Measurements from ENCODE around the gene ROBO2. TPM values are rescaled to one million over a fixed set of nuclear protein-coding genes. Genes with fewer than 3 reads are reported as not detected.

Gene ROBO2
- total RNA-seq, 2 donors from 2014 or later = 1.4 to 3.4 TPM

GRCh38 chr3:77514766-77515165 lies 474.9 kb downstream of the ROBO2 start:
- DNase-seq (ENCODE audit: low spot score) = no peak
- intact Hi-C loops (cut with DNase I) = no loop called here

DNA sequence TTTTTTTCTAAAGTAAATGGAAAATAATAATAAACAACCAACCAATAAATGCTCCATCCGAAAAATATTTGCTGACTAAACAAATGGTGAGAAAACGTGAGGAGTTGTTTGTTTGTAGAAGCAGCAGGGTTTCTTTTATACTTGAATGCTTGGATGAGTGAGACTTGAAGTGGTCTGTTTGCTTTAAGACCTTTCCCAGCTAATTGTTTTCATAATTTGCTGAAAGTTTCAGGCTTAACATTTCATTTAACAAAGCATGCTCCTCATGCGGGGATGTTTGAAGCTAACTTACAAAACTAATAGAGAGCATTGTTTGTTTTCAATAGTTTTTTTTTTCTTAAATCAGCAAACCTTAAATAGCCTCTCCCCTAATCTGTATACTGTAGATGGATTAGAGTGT lies 484.6 kb downstream of the ROBO2 start:
- no peak for DNase-seq (ENCODE audit: low spot score)
- intact Hi-C loops (cut with DNase I) = no loop called here

DNA sequence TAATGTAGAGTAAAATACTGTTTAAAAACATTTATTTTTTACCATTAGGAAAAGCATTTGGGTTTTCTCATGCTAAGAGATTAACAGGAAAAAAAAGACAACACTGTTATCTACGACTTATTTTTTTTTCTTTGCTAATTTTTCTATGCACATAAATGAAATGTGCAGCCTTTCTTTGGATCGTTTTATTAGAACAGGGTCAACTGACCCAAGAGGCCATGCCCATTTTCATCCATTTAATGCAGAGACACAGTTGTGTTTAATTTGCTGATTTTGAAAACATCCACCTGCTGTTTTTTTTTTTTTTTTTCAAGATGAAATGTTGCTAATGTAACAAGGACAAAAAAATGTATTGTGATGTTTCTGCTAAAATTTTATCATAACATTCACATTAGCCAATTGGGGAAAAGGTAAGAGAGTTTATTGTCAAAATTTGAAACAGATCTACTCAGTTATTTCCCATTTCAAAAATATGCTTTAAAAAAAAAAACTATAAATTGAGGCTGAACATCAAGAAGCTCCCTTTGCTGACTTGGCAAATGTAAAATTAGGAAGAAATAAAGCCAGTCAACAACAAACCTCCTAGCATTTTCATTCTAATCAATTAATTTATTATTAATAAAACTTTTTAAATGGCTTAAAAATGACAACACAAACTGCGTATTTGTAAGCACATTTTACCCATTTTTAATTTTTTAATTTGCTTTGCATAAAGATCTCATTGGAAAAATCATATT lies 485.2 kb downstream of the ROBO2 start:
- intact Hi-C loops (cut with DNase I) = no loop called here
- DNase-seq (ENCODE audit: low spot score) = no peak

DNA sequence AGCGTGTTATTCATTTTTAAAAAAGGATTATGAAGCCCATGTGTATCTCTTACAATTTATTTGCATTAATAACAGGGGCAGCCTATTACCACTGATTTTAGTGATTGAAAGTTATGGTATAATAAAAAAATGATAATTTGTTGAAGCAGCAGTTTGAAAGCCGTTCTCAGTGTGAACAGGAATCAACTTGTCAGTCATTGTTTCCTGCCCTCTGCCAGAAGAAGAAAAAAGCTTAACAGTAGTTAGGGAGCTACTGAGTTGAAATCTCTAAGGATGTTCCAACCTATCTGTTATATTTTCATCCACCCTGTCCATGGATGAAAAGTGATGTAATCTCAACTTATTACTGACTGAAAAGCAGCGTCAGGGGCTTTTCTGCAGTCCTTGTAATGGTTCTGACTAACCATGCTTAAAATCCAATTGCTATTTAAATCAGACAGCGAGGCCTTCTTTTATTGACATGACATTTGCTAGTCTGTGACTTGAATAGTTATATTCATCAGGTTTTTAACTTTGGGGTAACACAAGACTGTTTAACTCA lies 486.7 kb downstream of the ROBO2 start:
- intact Hi-C loops (cut with DNase I) = no loop called here
- no peak for DNase-seq (ENCODE audit: low spot score)

DNA sequence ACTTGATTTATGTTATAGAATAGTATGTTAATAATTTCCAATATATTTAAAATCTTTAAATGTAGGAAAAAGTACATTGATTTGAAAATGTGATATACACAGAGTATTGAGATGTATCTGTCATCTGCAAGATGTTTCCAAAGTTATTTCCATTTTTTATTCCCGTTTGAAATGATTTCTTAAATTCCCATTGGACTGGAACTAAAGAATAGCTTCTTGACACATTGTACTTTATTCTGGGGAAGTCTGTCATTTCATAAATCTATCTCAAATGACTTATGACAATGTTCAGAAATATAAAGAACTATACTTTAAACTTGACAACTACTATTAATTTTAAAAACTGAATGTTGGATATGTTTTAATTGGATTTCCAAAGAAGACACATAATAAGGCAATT lies 489.6 kb downstream of the ROBO2 start:
- intact Hi-C loops (cut with DNase I) = no loop called here
- DNase-seq (ENCODE audit: low spot score) = no peak

DNA sequence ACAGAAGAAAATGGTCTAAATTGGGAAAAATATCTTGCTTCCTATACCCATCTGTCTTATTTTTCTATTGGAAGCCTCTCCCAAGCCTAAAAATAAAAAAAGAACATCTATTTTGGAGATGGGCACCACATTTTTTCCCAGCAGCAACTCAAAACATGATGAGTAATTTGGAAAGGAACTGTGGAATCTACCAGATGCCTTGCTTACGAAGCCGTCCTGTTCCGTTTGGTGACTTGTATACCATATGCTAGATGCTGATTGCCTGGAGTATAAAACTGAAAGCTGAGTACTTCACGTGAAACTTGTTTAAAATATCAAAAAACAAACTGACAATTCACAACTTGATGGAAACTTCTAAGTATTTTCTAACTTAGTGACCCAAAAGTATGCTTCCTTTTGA lies 491.0 kb downstream of the ROBO2 start:
- DNase-seq (ENCODE audit: low spot score) = no peak

GRCh38 chr3:77535116-77535515 lies 495.2 kb downstream of the ROBO2 start:
- DNase-seq (ENCODE audit: low spot score) = no peak
- intact Hi-C loops (cut with DNase I) = no loop called here

More for the DNA sequence above, 491.0 kb downstream of the ROBO2 start:
- intact Hi-C loops (cut with DNase I) = no loop called here

DNA sequence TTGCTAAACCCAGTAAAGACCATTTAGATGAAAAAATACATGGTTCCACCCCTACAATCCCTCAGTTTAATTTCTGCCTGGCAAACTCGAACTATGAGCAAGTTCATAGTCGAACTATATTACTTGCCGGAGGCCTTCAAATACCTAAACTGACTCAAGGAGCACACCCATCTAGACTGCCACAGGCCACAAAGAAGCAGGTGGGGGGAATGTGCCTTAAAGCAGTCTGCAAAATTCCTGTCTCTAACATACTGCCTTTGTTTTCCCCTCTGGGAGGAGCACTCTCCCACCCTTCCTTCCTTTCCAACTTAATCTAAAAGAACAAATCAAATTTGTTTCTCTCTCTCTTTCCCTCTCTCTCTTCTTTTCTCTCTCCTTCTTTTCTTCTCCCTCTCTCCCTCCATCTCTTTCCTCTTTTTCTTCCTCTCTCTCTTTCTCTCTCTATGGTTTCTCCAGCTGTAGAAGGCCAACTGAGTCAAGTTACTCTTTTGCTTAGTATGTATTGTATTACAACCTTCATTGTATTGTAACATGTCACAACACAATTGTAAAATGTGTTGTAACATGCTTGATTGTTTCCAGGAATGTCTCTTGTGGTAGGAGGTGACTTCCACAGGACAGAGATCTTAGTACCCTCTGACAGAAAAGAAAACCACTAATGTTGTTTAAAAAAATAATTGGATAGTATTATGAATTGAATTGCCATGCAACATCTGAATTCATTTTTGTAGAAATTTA lies 496.3 kb downstream of the ROBO2 start:
- DNase-seq (ENCODE audit: low spot score) = no peak
- intact Hi-C loops (cut with DNase I) = no loop called here

GRCh38 chr3:77539014-77539413 lies 499.1 kb downstream of the ROBO2 start:
- intact Hi-C loops (cut with DNase I) = no loop called here
- no peak for DNase-seq (ENCODE audit: low spot score)

DNA sequence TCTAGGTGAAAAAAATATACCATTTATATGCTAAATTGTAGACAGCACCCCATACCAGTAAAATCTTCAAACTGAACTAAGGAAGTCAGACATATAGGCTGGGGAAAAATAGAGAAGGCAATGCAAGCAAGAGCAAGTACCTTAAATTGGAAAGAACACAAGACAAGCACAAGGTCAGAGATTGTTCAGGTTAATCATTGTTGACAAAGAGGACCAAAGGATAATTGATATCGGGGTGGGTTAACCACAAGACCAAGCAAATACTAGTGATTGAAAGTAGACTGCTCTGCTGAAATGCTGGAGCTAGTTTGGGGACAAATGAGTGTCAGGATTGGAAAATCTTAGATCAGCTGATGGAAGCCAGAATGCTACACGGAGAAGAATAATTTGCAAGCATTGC lies 499.8 kb downstream of the ROBO2 start:
- intact Hi-C loops (cut with DNase I) = no loop called here
- no peak for DNase-seq (ENCODE audit: low spot score)

GRCh38 chr3:77541203-77541922 lies 501.5 kb downstream of the ROBO2 start:
- no peak for DNase-seq (ENCODE audit: low spot score)
- intact Hi-C loops (cut with DNase I) = no loop called here

GRCh38 chr3:77546246-77546645 lies 506.3 kb downstream of the ROBO2 start:
- intact Hi-C loops (cut with DNase I) = no loop called here
- no peak for DNase-seq (ENCODE audit: low spot score)

- intact Hi-C loops (cut with DNase I) = no loop called here
- no peak for DNase-seq (ENCODE audit: low spot score)
Measured at GRCh38 chr3:77549034-77549433, 509.1 kb downstream of the ROBO2 start.

DNA sequence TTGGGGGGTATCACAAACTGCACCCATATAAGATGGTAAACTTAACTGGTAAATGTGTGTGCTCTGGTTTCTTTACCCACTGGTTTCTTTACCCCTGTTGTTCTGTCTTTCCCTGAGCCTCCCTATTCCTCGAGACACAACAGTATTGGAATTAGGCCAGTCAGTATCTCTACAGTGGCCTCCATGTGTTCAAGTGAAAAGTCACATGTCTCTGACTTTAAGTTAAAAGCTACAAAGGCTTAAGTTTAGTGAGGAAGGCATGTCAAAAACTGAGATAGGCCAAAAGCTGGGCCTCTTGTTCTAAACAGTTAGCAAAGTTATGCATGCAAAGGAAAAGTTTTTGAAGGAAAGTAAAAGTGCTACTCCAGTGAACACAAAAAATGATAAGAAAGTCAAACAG lies 513.3 kb downstream of the ROBO2 start:
- no peak for DNase-seq (ENCODE audit: low spot score)
- intact Hi-C loops (cut with DNase I) = loop anchor here in 1 of 2 donors (2.0 to 5.0 kb wide), 2 partner anchors 64 to 414 kb away; no protein-coding TSS in a partner anchor

DNA sequence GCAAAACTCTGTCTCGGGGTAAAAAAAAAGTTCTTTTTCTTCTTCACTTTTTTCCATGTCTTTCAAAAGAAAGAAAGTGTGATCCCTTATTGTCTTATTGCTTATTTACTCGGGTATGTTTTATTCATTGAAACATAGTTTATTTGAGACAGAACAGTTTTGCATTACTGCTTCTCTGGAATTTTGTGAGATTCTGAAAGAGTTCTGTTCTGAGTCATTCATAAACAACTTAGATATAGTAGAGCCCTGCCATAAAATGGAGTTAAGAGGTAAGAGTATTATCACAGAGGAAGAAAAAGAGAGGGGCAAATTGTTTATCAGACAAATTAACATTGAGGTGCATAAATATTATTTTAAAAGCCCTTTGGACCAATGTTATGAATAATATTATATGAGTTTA lies 522.2 kb downstream of the ROBO2 start:
- no peak for DNase-seq (ENCODE audit: low spot score)
- intact Hi-C loops (cut with DNase I) = no loop called here

GRCh38 chr3:77563012-77563411 lies 523.1 kb downstream of the ROBO2 start:
- intact Hi-C loops (cut with DNase I) = no loop called here
- DNase-seq (ENCODE audit: low spot score) = no peak

- intact Hi-C loops (cut with DNase I) = no loop called here
- no peak for DNase-seq (ENCODE audit: low spot score)
Measured at GRCh38 chr3:77566055-77566454, 526.2 kb downstream of the ROBO2 start.

DNA sequence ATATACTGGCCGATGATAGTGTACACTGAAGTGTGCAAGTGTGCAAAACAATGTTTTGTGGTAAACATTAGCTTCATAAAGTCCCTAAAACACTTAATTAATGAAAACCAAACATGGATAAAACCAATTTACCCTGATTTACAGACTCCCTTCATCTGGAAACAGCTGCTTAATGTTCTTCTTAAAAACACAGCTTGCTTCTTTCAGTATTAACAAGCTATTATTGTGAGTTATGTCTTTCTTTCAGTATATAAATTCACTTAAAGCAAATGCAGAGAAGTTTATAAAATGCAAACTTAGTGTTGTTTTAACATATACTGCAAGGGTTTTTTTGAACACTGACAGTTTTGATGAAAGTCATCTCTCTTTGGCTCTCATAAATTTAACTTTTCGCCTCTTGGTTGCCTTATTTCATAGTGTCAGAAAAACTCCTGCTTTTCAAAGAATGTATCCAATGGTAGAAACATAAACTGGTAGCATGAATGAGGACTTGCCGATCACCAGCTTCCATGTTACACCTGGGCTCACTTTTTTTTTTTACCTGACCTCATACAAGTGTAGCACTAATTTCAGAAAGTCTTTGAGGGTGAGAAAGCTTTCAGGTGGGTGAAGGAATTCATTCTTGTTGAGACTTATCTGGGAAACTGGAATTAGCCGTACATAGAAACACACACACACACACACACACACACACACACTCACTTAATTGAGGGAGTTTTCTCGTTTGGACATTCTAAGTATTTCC lies 532.2 kb downstream of the ROBO2 start:
- DNase-seq (ENCODE audit: low spot score) = no peak
- intact Hi-C loops (cut with DNase I) = no loop called here

DNA sequence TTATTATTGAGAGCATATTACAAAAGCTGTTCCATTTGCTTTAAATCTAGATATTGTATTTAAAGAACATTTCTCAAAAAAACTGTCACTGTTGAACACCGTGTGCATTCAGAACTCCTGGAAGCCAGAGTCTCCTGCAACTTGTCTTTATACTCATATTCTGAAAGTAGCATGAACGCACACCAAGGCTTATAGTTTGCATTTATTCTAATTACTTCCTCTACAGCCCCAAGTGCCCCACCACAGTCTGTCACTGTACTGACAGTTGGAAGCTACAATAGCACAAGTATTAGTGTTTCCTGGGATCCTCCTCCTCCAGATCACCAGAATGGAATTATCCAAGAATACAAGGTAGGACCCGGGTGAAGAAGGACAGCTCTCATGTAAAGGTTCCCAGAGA lies 537.4 kb downstream of the ROBO2 start:
- intact Hi-C loops (cut with DNase I) = no loop called here
- DNase-seq (ENCODE audit: low spot score) = no peak

Data from posterior vena cava (tissue), 2 donors.